Breast epithelium (tissue), 3 donors: ENCODE measurements around the gene PRPF6.

Experiments used
- CTCF ChIP-seq, 3 donors: fragments of 450-650 bp; IDR thresholded peaks; one replicate each; pipeline ENCODE4 v1.5.1; 2016 to 2017; ENCODE audit warnings: antibody characterized with exemption in 3 of 3, mild to moderate bottlenecking in 3 of 3, moderate library complexity in 3 of 3
- POLR2A ChIP-seq: fragments of 450-650 bp; IDR thresholded peaks from one replicate; pipeline ENCODE4 v1.6.1; 2016; ENCODE audit warnings: antibody characterized with exemption, mild to moderate bottlenecking, moderate library complexity
- POLR2AphosphoS5 ChIP-seq, 3 donors: sonication (generic); formaldehyde crosslinking; IDR thresholded peaks; one replicate each; pipeline ENCODE4 v1.6.1; 2017; ENCODE audit warnings: antibody characterized with exemption in 3 of 3

- TF ChIP-seq POLR2A = no peak
- no peak for TF ChIP-seq CTCF (IDR thresholded peaks at IDR 0.05)
- no peak for TF ChIP-seq POLR2AphosphoS5 (IDR thresholded peaks at IDR 0.05)
Observed at GRCh38 chr20:63980317-63980805, 571 bp upstream of the PRPF6 start.
